Measurements from ENCODE around the gene SLC9A9.

The SLC9A9 gene

DNA sequence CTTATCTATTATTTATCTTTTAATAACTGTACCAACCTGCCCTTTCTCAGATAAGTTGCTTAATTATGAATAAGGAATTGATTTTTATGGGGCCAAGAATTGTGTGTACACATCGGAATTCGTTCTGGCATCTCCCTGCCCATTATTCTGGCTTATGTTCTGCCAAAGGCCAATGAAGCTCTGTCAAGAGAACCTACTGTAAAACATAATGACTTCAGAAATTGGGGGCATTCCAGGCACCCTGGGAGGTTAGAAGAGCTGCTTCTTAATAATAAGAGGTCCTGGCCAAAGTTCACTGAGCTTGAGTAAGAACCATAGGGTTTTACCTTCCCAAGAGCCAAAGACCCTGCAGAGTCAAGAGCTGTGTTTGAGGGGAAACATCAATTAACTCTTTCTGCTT lies 261.7 kb downstream of the SLC9A9 start:
- H3K4me3 ChIP-seq (ENCODE audit: low read depth, low read length): no peak overlapping the region
- TF ChIP-seq, protein P1, sequence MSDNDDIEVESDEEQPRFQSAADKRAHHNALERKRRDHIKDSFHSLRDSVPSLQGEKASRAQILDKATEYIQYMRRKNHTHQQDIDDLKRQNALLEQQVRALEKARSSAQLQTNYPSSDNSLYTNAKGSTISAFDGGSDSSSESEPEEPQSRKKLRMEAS (IDR thresholded peaks at IDR 0.05; ENCODE audit: low read depth, low read length): no peak
- no peak for TF ChIP-seq POLR2A (IDR thresholded peaks at IDR 0.05; ENCODE audit: extremely low read depth, insufficient read length)
- TF ChIP-seq MYC (IDR thresholded peaks at IDR 0.05; ENCODE audit: low read depth, low read length): no peak
- TF ChIP-seq, protein P2, sequence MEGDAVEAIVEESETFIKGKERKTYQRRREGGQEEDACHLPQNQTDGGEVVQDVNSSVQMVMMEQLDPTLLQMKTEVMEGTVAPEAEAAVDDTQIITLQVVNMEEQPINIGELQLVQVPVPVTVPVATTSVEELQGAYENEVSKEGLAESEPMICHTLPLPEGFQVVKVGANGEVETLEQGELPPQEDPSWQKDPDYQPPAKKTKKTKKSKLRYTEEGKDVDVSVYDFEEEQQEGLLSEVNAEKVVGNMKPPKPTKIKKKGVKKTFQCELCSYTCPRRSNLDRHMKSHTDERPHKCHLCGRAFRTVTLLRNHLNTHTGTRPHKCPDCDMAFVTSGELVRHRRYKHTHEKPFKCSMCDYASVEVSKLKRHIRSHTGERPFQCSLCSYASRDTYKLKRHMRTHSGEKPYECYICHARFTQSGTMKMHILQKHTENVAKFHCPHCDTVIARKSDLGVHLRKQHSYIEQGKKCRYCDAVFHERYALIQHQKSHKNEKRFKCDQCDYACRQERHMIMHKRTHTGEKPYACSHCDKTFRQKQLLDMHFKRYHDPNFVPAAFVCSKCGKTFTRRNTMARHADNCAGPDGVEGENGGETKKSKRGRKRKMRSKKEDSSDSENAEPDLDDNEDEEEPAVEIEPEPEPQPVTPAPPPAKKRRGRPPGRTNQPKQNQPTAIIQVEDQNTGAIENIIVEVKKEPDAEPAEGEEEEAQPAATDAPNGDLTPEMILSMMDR (IDR thresholded peaks at IDR 0.05; ENCODE audit: low read depth, low read length): no peak
- DNase-seq (ENCODE audit: low read depth): no peak

DNA sequence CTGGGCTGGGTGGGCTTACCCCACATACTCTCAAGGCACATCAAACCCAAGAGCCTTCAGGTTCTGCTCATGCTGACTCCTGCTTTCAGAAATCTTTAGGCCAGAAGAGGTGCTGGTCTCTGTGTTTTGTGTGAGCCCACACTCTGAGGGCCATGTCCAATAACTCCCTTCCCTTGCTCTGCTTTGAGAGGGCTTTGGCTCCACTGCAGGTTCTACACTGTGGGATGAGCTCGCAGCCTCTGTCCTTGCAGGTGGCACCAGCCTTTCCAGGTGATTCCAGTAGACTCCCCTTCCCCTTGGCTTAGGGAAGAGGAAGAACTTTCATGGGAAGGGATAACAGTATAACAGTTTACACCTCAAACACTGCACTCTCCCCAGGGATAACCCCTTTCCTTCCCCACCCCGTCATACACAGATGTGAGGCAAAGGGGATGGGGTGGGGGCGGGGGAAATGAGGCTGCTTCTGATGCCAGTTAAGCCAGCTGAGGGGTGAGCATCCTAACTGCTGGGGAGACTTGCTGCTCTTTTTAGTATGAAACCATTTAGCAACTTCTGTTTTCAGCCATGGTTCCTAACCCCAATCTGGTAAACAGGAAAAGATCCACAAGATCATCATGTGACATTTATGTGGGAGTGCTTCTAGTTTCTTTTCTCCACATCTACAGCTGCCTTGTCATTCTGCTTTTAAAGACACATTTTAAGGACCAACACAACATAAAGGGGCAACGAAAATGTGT lies 262.4 kb downstream of the SLC9A9 start:
- H3K4me3 ChIP-seq (ENCODE audit: low read depth, low read length): no peak overlapping the region
- no peak for DNase-seq (ENCODE audit: low read depth)
- no peak for TF ChIP-seq POLR2A (IDR thresholded peaks at IDR 0.05; ENCODE audit: extremely low read depth, insufficient read length)
- TF ChIP-seq, protein P1 (IDR thresholded peaks at IDR 0.05; ENCODE audit: low read depth, low read length): no peak
- TF ChIP-seq MYC (IDR thresholded peaks at IDR 0.05; ENCODE audit: low read depth, low read length): no peak
- TF ChIP-seq, protein P2 (IDR thresholded peaks at IDR 0.05; ENCODE audit: low read depth, low read length): no peak

DNA sequence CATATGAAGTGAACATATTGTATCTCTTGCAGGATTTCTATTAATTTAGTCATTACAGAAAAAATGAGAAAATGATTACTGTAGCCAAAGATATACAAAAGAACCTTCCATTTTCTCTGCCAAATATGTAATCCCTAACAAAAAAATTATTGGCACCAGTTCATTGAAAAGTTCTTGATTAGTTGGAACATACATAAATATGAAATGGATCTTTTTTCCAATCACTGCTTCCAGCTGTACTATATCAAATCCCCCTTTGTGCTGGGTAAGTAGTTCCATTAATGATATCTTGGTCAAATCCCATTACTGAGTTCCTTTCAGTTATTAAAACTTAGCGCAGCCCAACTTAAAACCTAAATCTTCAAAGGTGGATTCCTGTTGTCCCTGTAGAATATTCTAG lies 263.8 kb downstream of the SLC9A9 start:
- DNase-seq (ENCODE audit: low read depth): no peak
- H3K4me3 ChIP-seq (ENCODE audit: low read depth, low read length): no peak overlapping the region
- TF ChIP-seq, protein P1 (IDR thresholded peaks at IDR 0.05; ENCODE audit: low read depth, low read length): no peak
- TF ChIP-seq POLR2A (IDR thresholded peaks at IDR 0.05; ENCODE audit: extremely low read depth, insufficient read length): no peak
- TF ChIP-seq MYC (IDR thresholded peaks at IDR 0.05; ENCODE audit: low read depth, low read length): no peak
- TF ChIP-seq, protein P2 (IDR thresholded peaks at IDR 0.05; ENCODE audit: low read depth, low read length): no peak

DNA sequence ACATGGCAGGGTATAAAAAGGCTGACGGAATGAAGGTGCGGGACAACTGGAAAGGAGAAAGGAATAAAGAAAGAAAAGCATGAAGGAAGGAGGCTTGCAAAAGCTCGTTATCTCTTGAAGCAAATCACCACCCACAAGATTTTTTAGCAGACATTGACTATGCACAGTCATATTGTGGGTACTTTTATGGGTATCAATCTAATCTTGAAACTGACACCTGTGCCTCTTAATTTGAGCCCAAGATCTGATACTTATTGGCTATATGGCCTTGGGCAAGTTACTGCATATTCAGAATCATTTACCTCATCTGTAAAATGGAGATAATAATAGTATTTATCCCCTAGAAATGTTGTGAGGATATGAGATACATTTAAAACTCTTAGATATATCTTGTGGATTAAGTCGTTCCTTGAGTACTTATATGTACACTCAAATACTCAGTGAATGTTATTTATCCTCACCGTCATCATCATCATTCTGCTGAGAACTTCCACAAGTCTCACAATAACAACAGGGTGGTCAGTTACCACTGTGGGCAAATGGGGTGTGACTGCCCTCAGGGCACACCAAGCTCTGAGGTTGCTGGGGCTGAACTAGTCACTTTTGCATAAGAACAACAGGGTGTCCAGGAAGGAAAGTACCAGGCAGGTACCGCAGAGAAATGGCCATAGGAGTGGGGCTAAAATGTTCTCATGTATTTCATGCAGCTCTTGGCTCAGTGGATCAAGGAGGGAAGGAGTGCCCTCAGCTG lies 266.1 kb downstream of the SLC9A9 start:
- TF ChIP-seq POLR2A (IDR thresholded peaks at IDR 0.05; ENCODE audit: extremely low read depth, insufficient read length) (no peak), MYC (IDR thresholded peaks at IDR 0.05; ENCODE audit: low read depth, low read length) (no peak)
- TF ChIP-seq, protein P1 (IDR thresholded peaks at IDR 0.05; ENCODE audit: low read depth, low read length): no peak
- TF ChIP-seq, protein P2 (IDR thresholded peaks at IDR 0.05; ENCODE audit: low read depth, low read length): no peak
- no peak for DNase-seq (ENCODE audit: low read depth)
- H3K4me3 ChIP-seq (ENCODE audit: low read depth, low read length): no peak overlapping the region

DNA sequence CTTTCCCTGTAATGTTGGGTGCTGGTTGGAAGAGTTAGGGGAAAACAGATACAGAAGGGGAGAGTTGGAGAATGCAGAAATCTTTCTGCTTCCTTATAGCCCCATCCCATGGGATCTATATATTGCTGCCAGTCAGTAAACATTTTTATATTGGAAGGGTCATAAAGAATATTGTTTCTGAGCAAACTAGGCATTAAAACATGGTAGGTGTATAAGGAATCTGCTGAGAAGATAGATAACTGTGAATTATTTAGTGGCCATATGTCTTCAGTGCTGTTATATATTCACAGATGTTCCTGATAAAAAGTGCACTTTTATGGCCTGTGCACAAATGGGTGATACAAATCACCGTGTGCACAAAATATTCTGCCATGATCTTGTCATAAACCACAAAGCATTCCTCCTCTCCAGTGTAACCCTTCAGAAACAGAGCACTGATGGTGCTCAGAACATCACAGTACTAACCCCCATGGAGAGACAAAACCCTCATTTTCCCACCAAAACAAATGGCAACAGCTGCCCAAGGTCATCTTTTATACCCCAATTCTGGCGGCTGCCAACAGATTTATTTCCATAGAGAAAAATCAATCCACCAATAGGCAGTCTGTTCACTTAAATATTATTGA lies 269.3 kb downstream of the SLC9A9 start:
- DNase-seq (ENCODE audit: low read depth): no peak
- TF ChIP-seq POLR2A (IDR thresholded peaks at IDR 0.05; ENCODE audit: extremely low read depth, insufficient read length) (no peak), MYC (IDR thresholded peaks at IDR 0.05; ENCODE audit: low read depth, low read length) (no peak)
- TF ChIP-seq, protein P2 (IDR thresholded peaks at IDR 0.05; ENCODE audit: low read depth, low read length): no peak
- TF ChIP-seq, protein P1 (IDR thresholded peaks at IDR 0.05; ENCODE audit: low read depth, low read length): no peak
- H3K4me3 ChIP-seq (ENCODE audit: low read depth, low read length): no peak overlapping the region

Data from NB4 (cell line).